Fibroblast of pulmonary artery (primary cell): ENCODE measurements around the gene RAP1A.

ENCODE experiments used
- DNase-seq: peaks from one replicate; pipeline ENCODE4 v3.0.0-alpha.2; 2010; ENCODE audit warnings: low read depth
- H3K4me3 ChIP-seq: replicated peaks from 2 replicates; pipeline ENCODE4 v1.5.1; 2011; ENCODE audit warnings: low read depth, mild to moderate bottlenecking, control low read depth, low read length, moderate library complexity
- TF ChIP-seq, protein P1 (sequence below): IDR thresholded peaks from 2 replicates; pipeline ENCODE4 v1.5.1; 2011; ENCODE audit warnings: mild to moderate bottlenecking, control low read depth, low read length, inconsistent platforms; ENCODE audit errors: missing control alignments

The RAP1A gene

DNA sequence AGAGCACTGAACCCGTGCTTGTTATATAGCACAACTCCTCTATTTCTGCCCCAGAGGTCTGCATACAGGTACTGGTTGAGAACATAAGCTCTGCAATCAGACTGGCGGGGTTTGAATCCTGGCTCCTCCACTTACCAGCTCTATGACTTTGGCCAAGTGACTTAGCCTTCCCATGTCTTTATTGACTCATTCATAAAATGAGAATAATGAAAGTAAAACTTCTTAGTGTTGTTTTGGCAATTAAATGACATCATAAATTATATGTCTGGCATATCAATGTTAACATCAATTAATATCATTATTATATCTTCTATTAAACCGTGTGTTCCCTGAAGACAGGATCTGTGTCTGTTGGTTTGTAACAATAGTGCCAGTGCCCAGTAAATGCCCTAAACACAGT, 115.3 kb downstream of the RAP1A start:
- H3K4me3 ChIP-seq = no peak overlapping the region
- TF ChIP-seq, protein P1, sequence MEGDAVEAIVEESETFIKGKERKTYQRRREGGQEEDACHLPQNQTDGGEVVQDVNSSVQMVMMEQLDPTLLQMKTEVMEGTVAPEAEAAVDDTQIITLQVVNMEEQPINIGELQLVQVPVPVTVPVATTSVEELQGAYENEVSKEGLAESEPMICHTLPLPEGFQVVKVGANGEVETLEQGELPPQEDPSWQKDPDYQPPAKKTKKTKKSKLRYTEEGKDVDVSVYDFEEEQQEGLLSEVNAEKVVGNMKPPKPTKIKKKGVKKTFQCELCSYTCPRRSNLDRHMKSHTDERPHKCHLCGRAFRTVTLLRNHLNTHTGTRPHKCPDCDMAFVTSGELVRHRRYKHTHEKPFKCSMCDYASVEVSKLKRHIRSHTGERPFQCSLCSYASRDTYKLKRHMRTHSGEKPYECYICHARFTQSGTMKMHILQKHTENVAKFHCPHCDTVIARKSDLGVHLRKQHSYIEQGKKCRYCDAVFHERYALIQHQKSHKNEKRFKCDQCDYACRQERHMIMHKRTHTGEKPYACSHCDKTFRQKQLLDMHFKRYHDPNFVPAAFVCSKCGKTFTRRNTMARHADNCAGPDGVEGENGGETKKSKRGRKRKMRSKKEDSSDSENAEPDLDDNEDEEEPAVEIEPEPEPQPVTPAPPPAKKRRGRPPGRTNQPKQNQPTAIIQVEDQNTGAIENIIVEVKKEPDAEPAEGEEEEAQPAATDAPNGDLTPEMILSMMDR = no peak
- DNase-seq = no peak

DNA sequence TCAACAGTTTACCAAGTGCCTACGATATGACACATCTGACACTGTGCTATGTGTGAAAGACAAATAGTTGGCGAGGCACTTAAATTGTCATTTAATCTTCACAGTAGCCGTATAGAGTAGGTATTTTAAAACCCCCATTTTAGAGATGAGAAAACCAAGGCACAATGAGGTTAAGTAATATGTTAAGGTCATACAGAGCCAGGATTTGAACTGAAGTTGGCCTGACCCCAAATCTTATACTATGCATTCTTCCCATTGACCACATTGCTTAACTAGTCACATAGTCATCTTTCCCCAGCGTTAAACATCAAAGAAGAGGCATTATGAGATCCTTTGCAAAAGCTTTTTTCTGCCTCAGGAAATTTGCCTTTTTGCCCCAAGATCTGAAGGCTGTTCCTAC, 115.7 kb downstream of the RAP1A start:
- H3K4me3 ChIP-seq = no peak overlapping the region
- DNase-seq = no peak
- TF ChIP-seq, protein P1 = no peak

DNA sequence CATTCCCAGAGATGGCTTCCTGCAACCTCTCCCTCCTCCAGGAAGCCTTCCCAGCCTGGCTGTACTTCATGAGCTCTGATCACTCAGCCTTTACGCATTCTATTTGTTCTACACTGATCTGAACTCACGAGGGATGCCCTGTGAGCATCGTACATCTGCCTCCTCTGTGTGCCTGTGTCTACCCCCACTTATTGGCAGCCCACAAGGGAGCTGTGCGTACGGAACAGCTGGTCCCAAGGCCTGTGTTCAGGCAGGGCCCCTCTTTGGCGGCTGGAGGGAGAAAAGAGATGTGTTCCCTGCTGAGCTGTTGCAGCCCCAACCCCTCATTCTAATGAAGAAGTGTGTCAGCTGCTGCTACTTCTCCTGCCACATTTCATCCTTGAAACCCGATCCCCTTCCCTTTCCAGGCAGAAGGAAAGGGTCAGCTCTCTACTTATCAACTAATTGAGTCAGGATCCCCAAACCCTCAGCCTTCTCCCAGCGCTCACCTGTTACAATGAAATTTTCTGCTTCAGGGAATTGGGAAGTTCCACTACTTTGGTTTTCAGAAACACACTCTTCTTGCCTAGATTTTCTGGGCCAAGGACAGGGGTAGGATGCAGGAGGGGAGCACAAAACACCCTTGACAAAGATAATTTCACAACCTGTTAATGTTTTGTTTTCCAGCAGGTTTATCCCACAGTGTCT, 116.4 kb downstream of the RAP1A start:
- TF ChIP-seq, protein P1 = no peak
- H3K4me3 ChIP-seq = no peak overlapping the region
- DNase-seq = no peak

DNA sequence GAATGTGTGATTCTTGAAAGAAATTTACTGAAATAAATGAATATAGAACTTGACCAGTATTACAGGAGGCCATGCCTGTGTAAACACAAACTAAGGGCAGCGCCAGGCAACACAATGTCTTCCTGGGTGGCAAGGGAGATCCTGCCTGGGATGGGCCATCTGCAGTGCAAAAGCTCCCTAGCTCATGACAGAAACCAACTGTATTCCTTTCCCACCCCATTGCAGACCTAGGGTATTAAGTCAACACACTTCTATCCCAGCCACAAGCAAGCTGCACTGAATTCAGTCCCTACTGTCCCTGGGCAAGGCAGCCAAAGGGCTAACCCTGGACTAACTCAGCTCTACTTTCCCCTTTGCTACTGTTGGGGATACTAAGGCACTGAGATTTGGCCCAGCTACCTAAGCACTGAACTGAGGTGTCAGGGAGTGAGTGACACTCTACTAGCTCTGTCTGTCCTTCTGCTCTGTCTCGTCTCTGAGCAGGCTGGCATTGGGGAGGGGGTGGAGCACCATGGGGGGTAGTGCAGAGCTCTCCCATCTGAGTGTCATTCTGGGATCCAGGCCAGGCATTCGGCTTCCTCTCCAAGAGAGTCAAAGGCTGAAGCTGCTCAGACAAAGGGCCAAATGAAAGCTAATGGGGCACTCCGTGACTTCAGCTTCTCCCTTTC, 117.1 kb downstream of the RAP1A start:
- peak; percentile 54 for DNase-seq
- H3K4me3 ChIP-seq = no peak overlapping the region
- TF ChIP-seq, protein P1 = no peak

DNA sequence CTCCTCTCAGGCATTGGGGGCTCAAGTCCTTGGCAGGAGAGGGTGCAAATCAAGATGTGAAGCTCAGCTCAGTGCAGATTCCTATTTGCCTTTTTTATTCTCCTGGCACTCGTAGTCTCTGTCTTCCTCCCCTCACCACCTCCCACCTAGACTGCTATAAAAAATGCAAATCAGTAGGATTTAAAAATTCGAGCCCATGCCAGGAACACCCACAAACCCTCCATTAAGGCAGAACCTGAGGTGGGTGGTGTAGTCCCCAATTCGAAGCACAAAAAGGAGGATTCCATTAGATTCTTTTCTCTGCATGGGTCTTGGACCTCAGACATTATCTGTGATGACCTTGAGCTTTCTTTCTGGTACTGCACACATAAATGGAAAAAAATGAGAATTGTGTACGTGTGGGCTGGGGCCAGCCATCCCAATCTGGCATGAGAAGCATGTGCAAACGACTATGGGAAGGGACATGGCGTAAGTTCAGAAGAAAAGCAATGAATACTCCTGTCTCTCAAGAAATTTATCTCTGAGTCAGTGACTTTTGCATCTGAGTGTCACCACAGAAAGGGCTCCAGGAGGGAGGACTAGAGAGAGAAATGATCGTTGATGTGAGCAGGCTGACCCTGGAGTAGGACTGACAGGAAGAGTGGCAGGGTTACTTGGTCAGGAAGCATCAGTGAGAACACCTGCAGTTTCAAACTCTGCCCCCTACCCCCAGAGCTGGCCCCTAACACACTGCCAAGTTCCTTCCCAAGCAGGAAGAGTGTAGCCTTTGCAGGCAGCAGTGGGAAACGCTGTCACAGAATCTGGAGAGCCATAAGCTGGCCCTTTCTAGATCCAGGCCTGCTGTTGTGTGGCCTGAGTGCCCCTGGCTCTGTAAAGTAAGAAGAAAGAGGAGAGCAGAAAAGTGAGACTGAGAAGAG, 117.9 kb downstream of the RAP1A start:
- H3K4me3 ChIP-seq = peak overlapping the region; percentile 67
- TF ChIP-seq, protein P1 = no peak
- peak; percentile 29 for DNase-seq

DNA sequence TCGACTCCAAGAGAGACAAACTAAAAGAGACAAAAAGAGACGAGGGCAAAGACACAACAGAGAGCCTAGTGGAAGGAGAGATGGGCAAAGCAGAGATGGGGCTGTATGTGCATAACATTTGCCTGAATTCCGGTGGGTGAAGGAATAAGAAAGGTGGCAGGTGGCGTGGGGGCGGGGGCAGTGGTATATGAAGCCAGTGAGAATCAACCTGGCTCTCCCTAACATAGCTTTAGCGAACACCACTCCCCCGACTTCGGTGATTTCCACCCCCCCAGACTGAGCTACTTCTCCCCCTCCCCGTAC, 118.5 kb downstream of the RAP1A start:
- peak overlapping the region; percentile 67 for H3K4me3 ChIP-seq
- no peak for DNase-seq
- TF ChIP-seq, protein P1 = no peak
